Right lobe of liver (tissue), 4 donors: Measurements from ENCODE around the gene CYTH1.

Experiments
- POLR2A ChIP-seq: fragments of 450-650 bp; IDR thresholded peaks from one replicate; pipeline ENCODE4 v1.6.1; 2017; ENCODE audit warnings: antibody characterized with exemption, mild to moderate bottlenecking
- TF ChIP-seq, protein P1 (sequence below), 4 donors: fragments of 200-600 bp in 3 of 4; fragments of 450-650 bp in 1 of 4; IDR thresholded peaks; one replicate each; pipeline versions ENCODE4 v1.5.1 to v1.8.0; 2016 to 2022; ENCODE audit warnings: antibody characterized with exemption in 4 of 4, mild to moderate bottlenecking in 2 of 4
- donor health status: DM: no; HTN: no; CAD: no.
- donor health status: DM: no; HTN: no; CAD: no.
- donor health status: DM: no; HTN: yes; CAD: no.

DNA sequence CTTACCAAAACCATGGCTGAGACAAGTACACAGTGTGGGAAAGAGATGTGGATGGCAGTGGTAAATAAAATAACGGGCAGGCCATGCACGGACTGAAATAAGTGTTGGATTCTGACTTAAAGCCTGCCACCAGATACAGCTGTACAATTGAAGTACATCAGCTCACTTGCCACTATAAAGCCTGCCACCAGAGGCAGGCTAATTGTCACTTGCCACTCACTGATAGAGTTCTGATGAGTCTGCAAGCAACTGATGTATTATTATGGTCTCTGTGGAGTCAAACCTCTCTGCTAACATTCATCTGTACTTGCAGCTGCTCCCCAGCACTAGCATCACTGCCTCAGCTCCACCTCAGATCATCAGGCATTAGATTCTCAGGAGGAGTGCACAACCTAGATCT, 93.0 kb downstream of the CYTH1 start:
- TF ChIP-seq, protein P1, sequence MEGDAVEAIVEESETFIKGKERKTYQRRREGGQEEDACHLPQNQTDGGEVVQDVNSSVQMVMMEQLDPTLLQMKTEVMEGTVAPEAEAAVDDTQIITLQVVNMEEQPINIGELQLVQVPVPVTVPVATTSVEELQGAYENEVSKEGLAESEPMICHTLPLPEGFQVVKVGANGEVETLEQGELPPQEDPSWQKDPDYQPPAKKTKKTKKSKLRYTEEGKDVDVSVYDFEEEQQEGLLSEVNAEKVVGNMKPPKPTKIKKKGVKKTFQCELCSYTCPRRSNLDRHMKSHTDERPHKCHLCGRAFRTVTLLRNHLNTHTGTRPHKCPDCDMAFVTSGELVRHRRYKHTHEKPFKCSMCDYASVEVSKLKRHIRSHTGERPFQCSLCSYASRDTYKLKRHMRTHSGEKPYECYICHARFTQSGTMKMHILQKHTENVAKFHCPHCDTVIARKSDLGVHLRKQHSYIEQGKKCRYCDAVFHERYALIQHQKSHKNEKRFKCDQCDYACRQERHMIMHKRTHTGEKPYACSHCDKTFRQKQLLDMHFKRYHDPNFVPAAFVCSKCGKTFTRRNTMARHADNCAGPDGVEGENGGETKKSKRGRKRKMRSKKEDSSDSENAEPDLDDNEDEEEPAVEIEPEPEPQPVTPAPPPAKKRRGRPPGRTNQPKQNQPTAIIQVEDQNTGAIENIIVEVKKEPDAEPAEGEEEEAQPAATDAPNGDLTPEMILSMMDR (IDR thresholded peaks at IDR 0.05) = no peak
- no peak for TF ChIP-seq POLR2A
